Measurements from ENCODE around the gene FBXO48. TPM values are rescaled to one million over a fixed set of nuclear protein-coding genes. Genes with fewer than 3 reads are reported as not detected.

FBXO48 gene
- polyA plus RNA-seq, 1 donor (not counting 4 experiments of a cell fraction or from before 2014, with no cell fraction given) = 1.9 TPM

- Histone ChIP-seq H3K4me3 (ENCODE audit: control insufficient read depth in 2 of 3, extremely low read depth in 1 of 3, insufficient read depth in 2 of 3, low read depth in 1 of 3, low read length in 3 of 3) (no peak overlapping the region), H2AFZ (ENCODE audit: control insufficient read depth, low read length) (no peak overlapping the region), H3K4me1 (ENCODE audit: control insufficient read depth, extremely low read depth, insufficient read depth, low read length) (no peaks in the 10 kb centered on the region), H4K20me1 (ENCODE audit: control insufficient read depth, extremely low read depth, insufficient read depth, low read length) (no peaks in the 10 kb centered on the region), H3K9me3 (ENCODE audit: control insufficient read depth, low read depth, low read length) (no peaks in the 10 kb centered on the region), H3K27ac (ENCODE audit: control insufficient read depth, insufficient read depth, low read length) (no peak overlapping the region), H3K27me3 (ENCODE audit: control insufficient read depth, extremely low read depth, insufficient read depth, low read length) (peaks cover 6% of the 10 kb centered on the region), H3K9ac (ENCODE audit: control insufficient read depth, extremely low read depth, insufficient read depth, low read length) (no peak overlapping the region), H3K79me2 (ENCODE audit: control insufficient read depth, insufficient read depth, low read length) (no peaks in the 10 kb centered on the region), H3K36me3 (ENCODE audit: control insufficient read depth in 2 of 2, extremely low read depth in 1 of 2, insufficient read depth in 2 of 2, low read length in 2 of 2) (no peaks in the 10 kb centered on the region), H3K4me2 (ENCODE audit: control insufficient read depth, extremely low read depth, insufficient read depth, low read depth, low read length) (no peak overlapping the region), H3K9me1 (ENCODE audit: control insufficient read depth, extremely low read depth, insufficient read depth, low read length) (no peaks in the 10 kb centered on the region)
- no peak for FAIRE-seq
- DNase-seq (ENCODE audit: low read depth, low spot score) = no peak
- TF ChIP-seq CTCF (optimal IDR thresholded peaks at IDR 0.05 in 1 of 3, IDR thresholded peaks at IDR 0.05 in 1 of 3, conservative IDR thresholded peaks at IDR 0.05 in 1 of 3; ENCODE audit: extremely low read depth in 1 of 3, insufficient read depth in 2 of 3, low read length in 3 of 3) (no peak), EZH2 (IDR thresholded peaks at IDR 0.05; ENCODE audit: low read length) (no peak)
- dilution Hi-C loops (cut with MboI; ENCODE audit: extremely low pct_ligation_motif_present, low sequenced_read_pairs) = no loop called here
Measured at GRCh38 chr2:68429311-68429826, 37.7 kb downstream of the FBXO48 start.

GRCh38 chr2:68428746-68429145 is 38.3 kb downstream of the FBXO48 start:
- H3K27ac ChIP-seq (ENCODE audit: control insufficient read depth, insufficient read depth, low read length) = no peak overlapping the region
- no peaks in the 10 kb centered on the region for H3K9me3 ChIP-seq (ENCODE audit: control insufficient read depth, low read depth, low read length)
- FAIRE-seq (no peak), DNase-seq (ENCODE audit: low read depth, low spot score) (no peak)
- TF ChIP-seq CTCF (optimal IDR thresholded peaks at IDR 0.05 in 1 of 3, IDR thresholded peaks at IDR 0.05 in 1 of 3, conservative IDR thresholded peaks at IDR 0.05 in 1 of 3; ENCODE audit: extremely low read depth in 1 of 3, insufficient read depth in 2 of 3, low read length in 3 of 3) = no peak
- TF ChIP-seq EZH2 (IDR thresholded peaks at IDR 0.05; ENCODE audit: low read length) = no peak
- no peaks in the 10 kb centered on the region for H4K20me1 ChIP-seq (ENCODE audit: control insufficient read depth, extremely low read depth, insufficient read depth, low read length)
- H2AFZ ChIP-seq (ENCODE audit: control insufficient read depth, low read length) = no peak overlapping the region
- no peaks in the 10 kb centered on the region for H3K9me1 ChIP-seq (ENCODE audit: control insufficient read depth, extremely low read depth, insufficient read depth, low read length)
- no peaks in the 10 kb centered on the region for H3K36me3 ChIP-seq (ENCODE audit: control insufficient read depth in 2 of 2, extremely low read depth in 1 of 2, insufficient read depth in 2 of 2, low read length in 2 of 2)
- peaks cover 6% of the 10 kb centered on the region for H3K27me3 ChIP-seq (ENCODE audit: control insufficient read depth, extremely low read depth, insufficient read depth, low read length)
- H3K79me2 ChIP-seq (ENCODE audit: control insufficient read depth, insufficient read depth, low read length) = no peaks in the 10 kb centered on the region
- no peak overlapping the region for H3K4me3 ChIP-seq (ENCODE audit: control insufficient read depth in 2 of 3, extremely low read depth in 1 of 3, insufficient read depth in 2 of 3, low read depth in 1 of 3, low read length in 3 of 3)
- no peaks in the 10 kb centered on the region for H3K4me1 ChIP-seq (ENCODE audit: control insufficient read depth, extremely low read depth, insufficient read depth, low read length)
- H3K9ac ChIP-seq (ENCODE audit: control insufficient read depth, extremely low read depth, insufficient read depth, low read length) = no peak overlapping the region
- H3K4me2 ChIP-seq (ENCODE audit: control insufficient read depth, extremely low read depth, insufficient read depth, low read depth, low read length) = no peak overlapping the region
- dilution Hi-C loops (cut with MboI; ENCODE audit: extremely low pct_ligation_motif_present, low sequenced_read_pairs) = no loop called here
